T-helper 2 cell treated with Interferon-gamma antibody and Interleukin-4, amounts not matched to agents 100 ng/mL and 5 ng/mL, for 36 hours (primary cell): ENCODE measurements around the gene EIF4EBP2. TPM values are rescaled to one million over a fixed set of nuclear protein-coding genes. Genes with fewer than 3 reads are reported as not detected.

Experiments used
- intact Hi-C: fragments of 100-400 bp; cut with micrococcal nuclease; formaldehyde crosslinking; loops from one replicate; pipeline ENCODE4 v1.15.1; 2023
- total RNA-seq: library from RNA; stranded (reverse); gene quantifications from 2 replicates; pipeline ENCODE4 v1.2.3, GENCODE V29; 2022

Gene EIF4EBP2
- total RNA-seq, 1 donor from 2014 or later: 61.7 TPM

DNA sequence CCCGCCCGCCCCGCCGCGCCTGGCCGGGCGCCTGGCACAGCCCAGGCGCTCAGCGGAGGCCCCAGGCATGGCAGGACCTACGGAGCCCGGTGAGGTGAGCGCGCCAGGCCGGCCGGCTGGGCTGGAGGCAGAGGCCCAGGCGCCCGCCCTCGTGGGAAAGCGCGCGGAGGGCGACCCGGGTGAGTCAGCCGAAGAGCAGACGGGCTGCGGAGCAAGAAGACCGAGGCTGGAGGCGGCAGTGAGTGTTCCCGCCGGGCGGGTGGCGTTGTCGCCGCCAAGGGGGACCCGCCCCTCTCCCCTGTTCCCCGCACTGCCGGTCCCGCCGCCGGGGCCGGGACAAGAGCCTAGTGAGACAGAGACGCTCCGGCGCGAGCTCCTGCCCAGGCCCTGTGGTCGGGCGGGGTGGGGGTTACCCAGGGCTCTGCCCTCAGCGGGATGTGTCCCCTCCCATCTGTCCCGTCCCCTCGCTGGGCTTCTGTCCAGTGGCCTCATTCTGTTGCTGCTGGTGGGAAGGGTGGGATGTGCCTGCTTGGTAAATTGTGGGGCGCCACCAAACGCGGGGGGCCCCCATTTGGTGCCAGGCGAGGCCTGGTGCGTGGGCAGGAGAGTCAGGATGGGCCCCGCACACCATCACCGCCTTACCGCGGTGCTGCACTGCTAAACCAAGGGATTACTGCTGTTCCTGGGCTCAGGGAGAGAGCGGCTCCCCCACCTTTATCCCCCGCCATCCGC, 54.5 kb downstream of the EIF4EBP2 start:
- intact Hi-C loops: no loop called here

DNA sequence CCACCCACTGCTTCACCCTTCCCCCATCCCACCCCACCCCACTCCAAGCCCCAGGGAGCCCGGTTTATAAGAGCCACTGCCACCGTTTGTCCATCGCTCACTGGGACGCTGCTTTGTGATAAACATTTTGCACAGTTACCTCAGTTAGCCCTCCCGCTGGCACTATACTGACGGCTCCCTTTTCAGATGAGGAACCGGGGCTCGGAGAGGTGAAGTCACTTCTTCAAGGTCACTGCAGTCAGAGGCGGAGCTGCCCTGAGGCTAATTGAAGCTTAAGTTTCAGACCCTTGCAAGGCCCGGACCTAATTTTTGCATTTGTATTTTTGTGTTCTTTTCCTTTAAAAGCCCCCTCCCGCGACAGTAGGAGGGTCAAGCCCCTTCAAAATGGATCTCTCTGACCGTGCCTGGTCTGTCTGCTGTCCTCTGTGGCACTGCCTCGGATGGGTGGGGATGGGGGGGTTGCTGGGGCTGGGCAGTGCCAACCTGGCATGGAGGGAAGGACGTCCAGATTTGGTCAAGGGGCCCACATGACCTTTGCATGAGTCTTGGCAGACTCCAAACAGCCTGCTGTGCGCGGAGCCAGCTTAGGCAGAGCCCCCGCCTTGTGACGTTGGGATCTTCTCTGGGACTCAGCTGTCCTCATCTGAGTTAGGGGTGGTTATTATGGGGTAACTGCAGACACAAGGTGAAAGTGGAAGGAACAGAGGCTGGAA, 55.3 kb downstream of the EIF4EBP2 start:
- intact Hi-C loops: no loop called here

DNA sequence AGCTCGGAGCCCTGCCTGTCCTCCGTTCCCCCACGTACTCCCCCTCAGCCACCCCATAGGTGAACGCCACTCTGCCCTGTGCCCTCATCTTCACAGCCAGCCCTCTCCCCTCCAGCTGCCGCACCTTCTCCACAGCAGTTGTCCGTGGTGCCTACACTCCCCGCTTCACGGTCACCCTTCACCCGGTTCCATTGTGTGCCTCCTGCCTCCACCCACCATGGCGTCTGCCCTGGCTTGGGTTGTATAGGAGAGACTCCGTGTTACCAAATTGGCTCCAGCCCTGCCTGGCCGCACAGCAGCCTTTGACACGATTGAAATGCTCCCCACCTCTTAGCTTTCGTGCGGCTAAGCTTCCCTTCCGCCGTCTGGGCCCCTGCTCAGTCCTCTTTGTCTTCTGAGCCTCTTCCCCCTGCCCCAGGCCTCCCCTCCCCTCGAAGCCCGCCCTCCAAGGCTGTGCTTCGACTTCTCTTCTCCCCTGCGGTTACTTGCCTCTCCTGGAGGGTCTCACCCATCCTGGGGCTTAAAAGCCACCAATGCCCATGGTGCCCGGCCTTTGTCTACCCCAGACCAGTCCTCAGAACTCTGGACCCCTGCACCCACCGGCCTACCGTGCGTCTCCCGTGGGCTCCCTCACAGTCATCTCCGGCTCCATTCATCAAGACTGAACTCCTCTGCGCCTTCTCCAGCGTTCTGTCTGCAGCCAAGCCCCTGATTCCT, 56.0 kb downstream of the EIF4EBP2 start:
- intact Hi-C loops: loop anchor here (5.0 kb wide), 1 partner anchor 297 kb away; no protein-coding TSS in a partner anchor

DNA sequence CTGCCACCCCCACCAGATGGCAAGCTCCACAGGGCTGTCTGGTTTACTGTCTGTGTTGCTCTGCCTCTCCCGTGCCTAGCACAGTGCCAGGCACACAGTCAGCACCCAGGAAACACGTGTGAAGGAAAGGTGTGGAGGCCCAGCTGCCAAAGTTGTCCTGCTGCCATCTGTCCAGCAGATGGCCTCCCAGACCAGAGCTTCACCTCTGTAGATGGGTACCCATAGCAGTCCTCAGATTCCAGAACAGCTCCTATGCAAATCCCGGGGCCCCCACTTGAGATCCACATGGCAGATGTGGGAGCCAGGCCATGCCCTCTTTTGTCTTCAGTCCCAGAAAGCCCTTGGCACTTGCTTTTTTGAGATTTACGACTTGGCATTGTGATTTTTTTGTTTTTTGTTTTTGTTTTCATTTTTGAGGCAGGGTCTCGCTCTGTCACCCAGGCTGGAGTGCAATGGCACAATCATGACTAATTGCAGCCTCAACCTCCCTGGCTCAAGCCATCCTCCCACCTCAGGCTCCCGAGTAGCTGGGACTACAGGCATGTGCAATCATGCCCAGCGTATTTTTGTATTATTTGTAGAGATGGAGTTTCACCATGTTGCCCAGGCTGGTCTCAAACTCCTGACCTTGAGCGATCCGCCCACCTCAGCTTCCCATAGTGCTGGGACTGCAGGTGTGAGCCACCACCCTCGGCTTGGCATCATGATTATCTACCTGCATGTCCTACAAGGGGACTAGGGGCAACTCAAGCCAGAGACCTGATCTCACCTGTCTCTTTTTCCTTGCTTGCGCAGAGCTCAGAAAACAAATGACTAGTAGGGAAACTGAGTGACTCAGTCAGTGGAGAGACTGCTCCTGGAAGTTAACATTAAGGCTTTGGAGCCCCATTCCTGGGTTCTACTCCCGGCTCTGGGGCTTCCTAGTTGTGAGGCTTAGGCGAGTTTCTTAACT, 57.7 kb downstream of the EIF4EBP2 start:
- intact Hi-C loops: loop anchor here (1.0 to 5.0 kb wide), 2 partner anchors 79 to 296 kb away; no protein-coding TSS in a partner anchor

DNA sequence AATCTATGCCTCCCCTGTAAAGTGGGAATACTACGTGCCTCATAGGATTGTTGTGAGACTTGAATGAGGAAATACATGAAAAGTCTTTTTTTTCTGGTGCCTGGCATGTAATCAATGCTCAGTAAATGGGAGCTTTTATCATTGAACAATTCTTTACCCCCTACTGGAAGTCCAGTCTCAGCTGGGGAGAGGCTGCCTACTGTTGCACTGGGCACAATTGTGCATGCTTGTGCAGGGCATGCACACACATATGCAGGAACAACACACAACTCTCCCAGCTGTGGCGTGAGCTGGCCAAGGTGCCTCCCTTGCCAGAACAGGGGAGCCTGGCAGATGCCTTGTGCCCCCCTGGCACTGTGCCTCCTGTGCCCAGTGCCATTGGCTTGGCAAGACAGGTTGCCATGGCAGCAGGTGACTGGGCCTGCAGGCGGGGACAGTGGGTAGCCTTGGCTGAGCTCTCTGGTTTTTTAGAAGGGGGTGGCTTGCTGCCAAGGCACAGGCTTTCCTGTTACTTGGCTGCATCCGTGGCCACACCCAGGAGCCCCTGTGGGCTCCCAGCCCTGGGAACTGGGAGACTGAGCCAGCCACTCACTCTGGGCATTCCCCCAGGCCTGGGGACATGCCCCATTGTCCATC, 58.5 kb downstream of the EIF4EBP2 start:
- intact Hi-C loops: loop anchor here (5.0 kb wide), 1 partner anchor 295 kb away; no protein-coding TSS in a partner anchor

DNA sequence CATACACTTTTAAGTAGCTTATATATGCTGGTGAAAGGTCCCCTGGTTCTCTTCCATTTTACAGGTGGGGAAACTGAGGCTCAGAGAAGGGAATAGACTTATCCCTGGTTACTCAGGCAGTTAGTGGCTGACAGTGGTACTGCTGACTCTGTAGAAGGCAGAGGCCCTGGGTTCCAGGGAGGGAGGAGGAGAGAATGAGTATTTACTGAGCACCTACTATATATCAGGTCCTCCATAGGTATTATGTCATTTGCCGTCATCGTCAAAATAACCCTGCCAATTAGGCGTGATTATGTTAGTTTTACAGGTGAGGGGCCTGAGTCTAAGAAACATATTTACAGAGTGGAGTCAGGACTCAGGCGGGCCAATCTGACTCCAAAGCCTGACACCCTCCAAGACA, 61.3 kb downstream of the EIF4EBP2 start:
- intact Hi-C loops: no loop called here

DNA sequence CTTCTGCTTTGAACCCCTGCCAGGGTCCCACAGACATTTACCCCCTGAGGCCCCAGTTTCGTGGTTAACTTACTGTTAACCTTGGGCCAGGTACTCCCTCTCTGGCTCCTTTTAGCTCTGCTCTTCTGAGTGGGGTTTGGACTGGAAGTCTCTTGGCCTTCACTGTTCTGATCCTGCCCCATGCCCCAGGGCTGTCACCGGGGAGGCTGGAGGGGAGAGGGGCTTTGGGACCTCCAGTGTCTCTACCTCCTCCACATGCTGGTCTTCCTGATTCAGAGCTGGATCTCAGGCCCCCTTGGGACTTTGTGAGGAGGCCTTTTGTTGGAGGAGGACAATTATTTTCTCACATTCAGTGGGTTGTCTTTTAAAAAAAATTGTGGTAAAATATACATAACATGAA, 61.9 kb downstream of the EIF4EBP2 start:
- intact Hi-C loops: no loop called here

DNA sequence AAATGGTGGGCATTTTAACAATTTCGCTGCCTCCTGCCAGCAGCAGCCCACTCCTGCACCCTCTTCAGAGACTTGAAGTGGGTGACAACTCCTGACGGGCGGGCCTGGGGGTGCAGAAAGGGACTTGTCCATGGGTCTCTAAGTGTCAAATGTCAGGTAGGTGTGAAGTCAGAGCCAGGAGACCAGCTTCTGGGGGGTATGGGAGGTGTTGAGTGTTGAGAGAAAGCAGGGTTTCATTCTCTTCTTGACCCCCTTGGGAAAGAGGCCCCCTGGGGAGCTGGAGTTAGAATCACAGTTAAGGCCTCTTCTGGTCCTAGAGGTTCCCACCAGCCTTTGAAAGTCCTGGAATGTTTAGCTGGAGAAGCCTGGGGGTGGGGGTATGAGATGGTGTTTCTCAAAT, 63.0 kb downstream of the EIF4EBP2 start:
- intact Hi-C loops: no loop called here

DNA sequence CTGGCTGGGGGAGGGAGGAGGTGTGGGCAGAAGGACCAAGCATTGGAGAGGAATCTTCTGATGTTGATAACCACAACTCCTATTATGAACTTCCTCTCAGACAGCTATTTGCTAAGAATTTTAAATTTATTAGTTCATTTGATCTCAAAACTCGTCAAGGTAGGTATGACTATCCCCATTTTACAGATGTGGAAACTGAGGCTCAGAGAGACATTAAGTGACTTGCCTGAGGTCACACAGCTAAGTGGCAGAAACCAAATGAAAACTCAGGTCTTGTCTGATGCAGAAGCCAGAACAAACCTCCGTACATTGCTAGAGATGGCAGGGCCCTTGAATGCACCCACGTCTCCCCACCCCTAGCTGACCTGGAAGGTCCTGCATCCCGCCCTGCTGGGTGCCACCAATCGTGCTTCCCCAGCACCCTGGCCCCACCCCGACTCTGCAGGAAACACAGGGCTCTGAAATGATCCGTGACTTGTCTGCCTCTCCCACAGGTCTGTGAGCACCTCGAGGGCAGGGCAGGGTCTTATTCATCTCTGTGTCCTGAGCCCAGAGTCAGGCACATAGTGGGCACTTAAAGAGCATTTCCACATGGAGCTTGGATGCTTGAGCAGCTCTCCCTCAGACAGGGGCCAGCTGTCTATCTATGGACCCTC, 69.0 kb downstream of the EIF4EBP2 start:
- intact Hi-C loops: loop anchor here (10.0 kb wide), 1 partner anchor 412 kb away; the partner anchor contains the start of gene PCBD1

DNA sequence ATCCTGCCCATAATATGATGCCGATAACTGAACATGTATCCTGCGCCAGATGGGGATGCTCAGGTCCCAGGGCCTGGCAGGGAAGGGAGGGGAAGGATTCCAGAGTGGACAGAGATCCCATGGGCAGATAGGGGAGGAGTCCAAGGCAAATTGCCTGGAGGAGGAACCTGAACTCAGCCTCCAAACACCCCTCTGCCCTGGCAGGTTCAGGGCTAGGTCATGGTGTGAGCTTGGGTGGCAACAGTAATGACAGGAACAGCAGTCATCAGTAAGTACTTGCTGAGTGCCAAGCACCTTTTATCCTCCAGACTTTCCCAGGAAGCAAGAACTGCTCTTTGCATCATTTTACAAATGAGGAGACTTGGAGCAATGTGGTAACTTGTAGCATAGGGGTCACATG, 70.8 kb downstream of the EIF4EBP2 start:
- intact Hi-C loops: loop anchor here (5.0 to 10.0 kb wide), 2 partner anchors 92 to 410 kb away; partner anchors contain the start of genes LRRC20 and PCBD1

DNA sequence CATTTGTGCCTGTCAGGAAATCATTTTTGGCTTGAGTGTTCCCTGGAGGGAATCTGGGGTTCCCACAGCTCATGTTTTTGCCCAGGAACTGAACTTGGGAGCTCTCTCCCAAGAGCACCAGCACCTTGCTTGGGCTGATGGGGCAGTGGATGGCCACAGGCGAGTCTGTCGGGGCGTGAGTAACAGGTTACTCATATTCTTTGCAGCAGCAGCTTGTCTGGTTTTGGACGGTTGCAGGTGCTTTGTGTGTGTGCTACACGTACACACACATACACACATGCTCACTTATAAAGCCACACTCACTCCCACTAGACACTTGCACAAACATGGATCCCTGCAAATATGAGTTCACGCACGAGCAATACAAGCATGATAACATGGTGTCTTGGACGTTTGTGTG, 71.7 kb downstream of the EIF4EBP2 start:
- intact Hi-C loops: loop anchor here (5.0 to 10.0 kb wide), 2 partner anchors 93 to 409 kb away; partner anchors contain the start of genes LRRC20 and PCBD1

DNA sequence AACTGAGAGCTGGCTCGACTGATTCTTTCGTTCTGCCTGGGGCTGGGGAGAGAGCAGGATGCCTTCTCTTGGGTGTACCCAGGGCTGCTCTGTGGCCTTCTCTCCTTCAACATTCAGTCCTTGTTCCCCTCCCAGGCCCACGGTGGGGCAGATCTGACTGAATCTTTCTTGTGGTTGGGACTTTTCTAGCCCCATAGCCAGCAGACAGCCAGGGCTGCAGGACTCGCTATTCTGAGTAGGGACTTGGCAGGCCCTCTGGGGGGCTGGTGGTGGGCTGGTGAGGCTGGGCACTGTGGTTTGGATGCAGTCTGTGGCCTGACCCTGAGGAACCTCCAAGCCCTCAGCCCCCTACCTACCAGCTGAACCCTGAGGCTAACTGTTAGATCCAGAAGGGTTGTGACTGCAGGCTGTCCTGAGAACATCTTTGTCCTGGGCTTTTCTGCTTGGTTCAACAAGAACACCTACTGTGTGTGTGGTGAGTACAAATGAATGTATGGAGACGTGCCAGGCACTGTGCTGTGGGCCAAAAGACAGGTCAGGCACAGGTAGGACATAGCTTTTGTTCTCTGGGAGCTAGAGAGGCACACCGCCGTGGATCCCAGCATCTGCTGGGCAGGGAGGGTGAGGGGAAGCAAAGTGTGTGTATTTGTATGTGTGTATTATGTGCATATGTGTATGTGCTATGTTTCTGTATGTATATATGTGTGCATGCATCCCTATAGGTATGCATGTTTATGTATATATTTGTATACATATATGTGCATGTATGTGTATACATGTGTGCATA, 72.5 kb downstream of the EIF4EBP2 start:
- intact Hi-C loops: loop anchor here (5.0 to 10.0 kb wide), 2 partner anchors 94 to 408 kb away; partner anchors contain the start of genes LRRC20 and PCBD1

DNA sequence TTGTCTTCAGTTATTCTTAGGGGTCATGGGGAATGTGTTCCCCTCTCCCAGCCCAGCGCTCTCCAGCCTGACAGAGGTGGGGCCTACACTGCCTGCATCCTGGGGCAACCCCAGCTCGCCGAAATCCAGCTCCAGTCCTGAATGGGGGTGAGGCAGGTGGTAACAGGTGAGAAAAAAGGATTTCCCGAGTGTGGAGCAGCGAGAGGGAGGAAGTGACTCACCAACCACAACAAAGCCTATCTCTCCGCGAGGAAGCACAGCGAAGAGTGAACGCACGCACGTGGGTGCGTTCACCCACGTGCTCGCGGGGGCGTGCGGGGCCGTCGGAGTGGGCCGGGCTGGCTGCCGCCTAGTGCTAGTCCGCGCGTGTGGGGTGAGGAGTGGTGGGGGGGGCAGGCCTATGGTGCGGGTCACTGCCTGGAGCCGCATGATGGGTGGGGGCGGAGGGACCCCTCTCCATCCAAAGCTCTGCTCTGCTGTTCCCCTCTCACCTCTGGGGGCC, 73.8 kb downstream of the EIF4EBP2 start:
- intact Hi-C loops: loop anchor here (5.0 to 10.0 kb wide), 2 partner anchors 95 to 407 kb away; partner anchors contain the start of genes LRRC20 and PCBD1

Other genes starting within 250 kb of the EIF4EBP2 start
- gene SAR1A, start 233.6 kb upstream of the EIF4EBP2 start, total RNA-seq: 101 and 103 TPM in 2 replicates
- 190 and 194 TPM in 2 replicates for gene PPA1, start 170.7 kb upstream of the EIF4EBP2 start, total RNA-seq
- gene NPFFR1, start 120.1 kb upstream of the EIF4EBP2 start, total RNA-seq: not detected in 2 replicates
- 13.6 and 13.8 TPM in 2 replicates for gene LRRC20, start 21.5 kb upstream of the EIF4EBP2 start, total RNA-seq
- gene NODAL, start 37.5 kb downstream of the EIF4EBP2 start, total RNA-seq: 0.09 and 0.11 TPM in 2 replicates
- gene PALD1, start 74.6 kb downstream of the EIF4EBP2 start, total RNA-seq: 1.1 and 1.2 TPM in 2 replicates
- gene PRF1, start 198.6 kb downstream of the EIF4EBP2 start, total RNA-seq: 72.2 and 78.3 TPM in 2 replicates